ENCODE data around the gene ZNF516.

The ZNF516 gene

GRCh38 chr18:76398295-76398694 is 96.7 kb downstream of the ZNF516 start:
- FAIRE-seq (no peak), DNase-seq (ENCODE audit: insufficient read length) (no peak)
- TF ChIP-seq POLR2AphosphoS5 (IDR thresholded peaks at IDR 0.05; ENCODE audit: low read depth, low read length) (no peak), POLR2A (IDR thresholded peaks at IDR 0.05; ENCODE audit: low read depth, low read length) (no peak), TAF1 (IDR thresholded peaks at IDR 0.05; ENCODE audit: borderline replicate concordance, low read depth, low read length) (no peak)

- DNase-seq (ENCODE audit: insufficient read length) = no peak
- no peak for TF ChIP-seq POLR2AphosphoS5 (IDR thresholded peaks at IDR 0.05; ENCODE audit: low read depth, low read length)
- no peak for TF ChIP-seq POLR2A (IDR thresholded peaks at IDR 0.05; ENCODE audit: low read depth, low read length)
- no peak for TF ChIP-seq TAF1 (IDR thresholded peaks at IDR 0.05; ENCODE audit: borderline replicate concordance, low read depth, low read length)
- no peak for FAIRE-seq
These were observed 97.4 kb downstream of the ZNF516 start for GRCh38 chr18:76397631-76398030.

- FAIRE-seq (no peak), DNase-seq (ENCODE audit: insufficient read length) (no peak)
- no peak for TF ChIP-seq TAF1 (IDR thresholded peaks at IDR 0.05; ENCODE audit: borderline replicate concordance, low read depth, low read length)
- no peak for TF ChIP-seq POLR2A (IDR thresholded peaks at IDR 0.05; ENCODE audit: low read depth, low read length)
- no peak for TF ChIP-seq POLR2AphosphoS5 (IDR thresholded peaks at IDR 0.05; ENCODE audit: low read depth, low read length)
These were observed 98.2 kb downstream of the ZNF516 start for GRCh38 chr18:76396792-76397191.

GRCh38 chr18:76395609-76396008 is 99.4 kb downstream of the ZNF516 start:
- no peak for TF ChIP-seq TAF1 (IDR thresholded peaks at IDR 0.05; ENCODE audit: borderline replicate concordance, low read depth, low read length)
- no peak for TF ChIP-seq POLR2A (IDR thresholded peaks at IDR 0.05; ENCODE audit: low read depth, low read length)
- TF ChIP-seq POLR2AphosphoS5 (IDR thresholded peaks at IDR 0.05; ENCODE audit: low read depth, low read length) = no peak
- no peak for DNase-seq (ENCODE audit: insufficient read length)
- no peak for FAIRE-seq

- no peak for FAIRE-seq
- TF ChIP-seq TAF1 (IDR thresholded peaks at IDR 0.05; ENCODE audit: borderline replicate concordance, low read depth, low read length) (no peak), POLR2A (IDR thresholded peaks at IDR 0.05; ENCODE audit: low read depth, low read length) (no peak), POLR2AphosphoS5 (IDR thresholded peaks at IDR 0.05; ENCODE audit: low read depth, low read length) (no peak)
- no peak for DNase-seq (ENCODE audit: insufficient read length)
These were observed 100.1 kb downstream of the ZNF516 start for GRCh38 chr18:76394780-76395476.

- no peak for DNase-seq (ENCODE audit: insufficient read length)
- TF ChIP-seq POLR2A (IDR thresholded peaks at IDR 0.05; ENCODE audit: low read depth, low read length) (no peak), POLR2AphosphoS5 (IDR thresholded peaks at IDR 0.05; ENCODE audit: low read depth, low read length) (no peak), TAF1 (IDR thresholded peaks at IDR 0.05; ENCODE audit: borderline replicate concordance, low read depth, low read length) (no peak)
- no peak for FAIRE-seq
These were observed 102.7 kb downstream of the ZNF516 start for GRCh38 chr18:76392349-76392748.

GRCh38 chr18:76391746-76392145 is 103.3 kb downstream of the ZNF516 start:
- FAIRE-seq = no peak
- TF ChIP-seq POLR2AphosphoS5 (IDR thresholded peaks at IDR 0.05; ENCODE audit: low read depth, low read length) (no peak), TAF1 (IDR thresholded peaks at IDR 0.05; ENCODE audit: borderline replicate concordance, low read depth, low read length) (no peak), POLR2A (IDR thresholded peaks at IDR 0.05; ENCODE audit: low read depth, low read length) (no peak)
- DNase-seq (ENCODE audit: insufficient read length) = no peak

- no peak for DNase-seq (ENCODE audit: insufficient read length)
- FAIRE-seq = no peak
- no peak for TF ChIP-seq POLR2AphosphoS5 (IDR thresholded peaks at IDR 0.05; ENCODE audit: low read depth, low read length)
- no peak for TF ChIP-seq POLR2A (IDR thresholded peaks at IDR 0.05; ENCODE audit: low read depth, low read length)
- no peak for TF ChIP-seq TAF1 (IDR thresholded peaks at IDR 0.05; ENCODE audit: borderline replicate concordance, low read depth, low read length)
These were observed 104.0 kb downstream of the ZNF516 start for GRCh38 chr18:76391038-76391437.

- TF ChIP-seq POLR2A (IDR thresholded peaks at IDR 0.05; ENCODE audit: low read depth, low read length) (no peak), TAF1 (IDR thresholded peaks at IDR 0.05; ENCODE audit: borderline replicate concordance, low read depth, low read length) (no peak), POLR2AphosphoS5 (IDR thresholded peaks at IDR 0.05; ENCODE audit: low read depth, low read length) (no peak)
- DNase-seq (ENCODE audit: insufficient read length) (no peak), FAIRE-seq (no peak)
These were observed 104.5 kb downstream of the ZNF516 start for GRCh38 chr18:76390452-76391035.

GRCh38 chr18:76389716-76390115 is 105.3 kb downstream of the ZNF516 start:
- FAIRE-seq (no peak), DNase-seq (ENCODE audit: insufficient read length) (no peak)
- TF ChIP-seq TAF1 (IDR thresholded peaks at IDR 0.05; ENCODE audit: borderline replicate concordance, low read depth, low read length) (no peak), POLR2A (IDR thresholded peaks at IDR 0.05; ENCODE audit: low read depth, low read length) (no peak), POLR2AphosphoS5 (IDR thresholded peaks at IDR 0.05; ENCODE audit: low read depth, low read length) (no peak)

- FAIRE-seq = no peak
- no peak for DNase-seq (ENCODE audit: insufficient read length)
- TF ChIP-seq TAF1 (IDR thresholded peaks at IDR 0.05; ENCODE audit: borderline replicate concordance, low read depth, low read length) (no peak), POLR2AphosphoS5 (IDR thresholded peaks at IDR 0.05; ENCODE audit: low read depth, low read length) (no peak), POLR2A (IDR thresholded peaks at IDR 0.05; ENCODE audit: low read depth, low read length) (no peak)
These were observed 106.1 kb downstream of the ZNF516 start for GRCh38 chr18:76388891-76389423.

- no peak for FAIRE-seq
- no peak for DNase-seq (ENCODE audit: insufficient read length)
- TF ChIP-seq POLR2A (IDR thresholded peaks at IDR 0.05; ENCODE audit: low read depth, low read length) (no peak), POLR2AphosphoS5 (IDR thresholded peaks at IDR 0.05; ENCODE audit: low read depth, low read length) (no peak), TAF1 (IDR thresholded peaks at IDR 0.05; ENCODE audit: borderline replicate concordance, low read depth, low read length) (no peak)
These were observed 106.8 kb downstream of the ZNF516 start for GRCh38 chr18:76388261-76388660.

Measured in GM12892 (cell line).